PC-3 (cell line): ENCODE results near the gene INPP5K. TPM values are rescaled to one million over a fixed set of nuclear protein-coding genes. Genes with fewer than 3 reads are reported as not detected.
"Not testable (repeated sequence)": the region's sequence is repeated elsewhere in the genome, so short reads cannot be mapped to it uniquely, and the experiment has no call there.

Experiments used
- ATAC-seq: fragments of 200-7000 bp; cut with Tn5 transposase; 2 replicates; pipeline ENCODE4 v1.9.1; 2020; ENCODE audit warnings: mild to moderate bottlenecking, moderate library complexity
- BruUV-seq: library from RNA; stranded (reverse); fragments of 400-500 nt; replicated peaks from 2 replicates; lab custom pipeline; 2021; lab: Mats Ljungman, UMichigan
- CTCF ChIA-PET: fragments of 300-600 bp; sonication (Branson Sonifier 250); formaldehyde crosslinking; loops from one replicate; lab custom pipeline; 2022; ENCODE audit warnings: antibody characterized with exemption; lab: Charles Lee
- POLR2A ChIA-PET: fragments of 300-600 bp; sonication (Branson Sonifier 250); formaldehyde crosslinking; loops from one replicate; lab custom pipeline; 2022; ENCODE audit warnings: antibody characterized with exemption; ENCODE audit not compliant: unreplicated experiment; lab: Charles Lee
- DNase-seq: peaks from one replicate; pipeline ENCODE4 v3.0.0-alpha.2; 2015
- H2AFZ ChIP-seq: fragments of 300-600 bp; sonication (generic); 2 replicates; pipeline ENCODE4 v1.6.0; 2016; ENCODE audit warnings: antibody characterized with exemption, low read length
- H3F3A ChIP-seq: fragments of 300-600 bp; sonication (generic); one replicate; pipeline ENCODE4 v1.6.0; 2017; ENCODE audit warnings: antibody characterized with exemption, low read length, control low read depth, mild to moderate bottlenecking; ENCODE audit not compliant: unreplicated experiment
- H3K27ac ChIP-seq: fragments of 300-600 bp; sonication (generic); 2 replicates; pipeline ENCODE4 v1.5.1; 2016; ENCODE audit warnings: mild to moderate bottlenecking, low read length
- H3K27me3 ChIP-seq: fragments of 300-600 bp; sonication (generic); 2 replicates; pipeline ENCODE4 v1.6.1; 2016; ENCODE audit warnings: low read length, mixed read lengths
- H3K36me3 ChIP-seq: fragments of 300-600 bp; sonication (generic); 2 replicates; pipeline ENCODE4 v1.6.1; 2016; ENCODE audit warnings: low read depth, mixed run types, low read length, mixed read lengths
- H3K4me1 ChIP-seq: fragments of 300-600 bp; sonication (generic); 2 replicates; pipeline ENCODE4 v1.5.1; 2016; ENCODE audit warnings: low read length; ENCODE audit not compliant: insufficient read depth
- H3K4me2 ChIP-seq: fragments of 300-600 bp; sonication (generic); 2 replicates; pipeline ENCODE4 v1.6.0; 2016; ENCODE audit warnings: low read length
- H3K4me3 ChIP-seq: fragments of 300-600 bp; sonication (generic); 2 replicates; pipeline ENCODE4 v1.5.1; 2016; ENCODE audit warnings: mild to moderate bottlenecking, low read length, mixed read lengths
- H3K79me2 ChIP-seq: fragments of 300-600 bp; sonication (generic); 2 replicates; pipeline ENCODE4 v1.6.1; 2017; ENCODE audit warnings: low read length, mixed read lengths
- H3K9ac ChIP-seq: fragments of 300-600 bp; sonication (generic); 2 replicates; pipeline ENCODE4 v1.6.0; 2016; ENCODE audit warnings: mild to moderate bottlenecking, low read length
- H3K9me2 ChIP-seq: fragments of 300-600 bp; sonication (generic); replicated peaks from 2 replicates; pipeline ENCODE4 v1.6.1; 2016; ENCODE audit warnings: mixed run types, low read length, mixed read lengths
- H3K9me3 ChIP-seq: fragments of 300-600 bp; sonication (generic); 2 replicates; pipeline ENCODE4 v1.6.1; 2016; ENCODE audit warnings: low read length, mixed read lengths
- H4K20me1 ChIP-seq: fragments of 300-600 bp; sonication (generic); 2 replicates; pipeline ENCODE4 v1.6.1; 2016; ENCODE audit warnings: low read length, mixed read lengths
- CTCF ChIP-seq: fragments of 300-600 bp; sonication (generic); conservative IDR thresholded peaks from 2 replicates; pipeline ENCODE4 v1.5.1; 2017; ENCODE audit warnings: antibody characterized with exemption, low read depth, mild to moderate bottlenecking, low read length
- EZH2phosphoT487 ChIP-seq: fragments of 300-600 bp; sonication (generic); IDR thresholded peaks from 2 replicates; pipeline ENCODE4 v1.6.1; 2018; ENCODE audit warnings: mild to moderate bottlenecking, antibody characterized with exemption, low read length, borderline replicate concordance
- intact Hi-C: fragments of 100-400 bp; cut with micrococcal nuclease; formaldehyde crosslinking; loops from 2 replicates; pipeline ENCODE4 v1.9.0; 2023
- total RNA-seq: library from RNA; depleted of rRNA; stranded (reverse); fragments of >200 nt; gene quantifications from 2 replicates; pipeline ENCODE4 v1.2.3, GENCODE V29; 2014

INPP5K gene
- total RNA-seq, 1 experiment from 2014 or later, result 52.6 TPM

GRCh38 chr17:1452836-1453235 lies 63.6 kb downstream of the INPP5K start:
- no TSS peak for BruUV-seq
- peaks cover 20% of the 10 kb centered on the region for H4K20me1 ChIP-seq
- no peaks in the 10 kb centered on the region for H3K27me3 ChIP-seq
- ChIA-PET POLR2A (no interaction called here), CTCF (interaction anchor here (0.6 kb wide), 1 partner anchor 8 kb away, joined by 4 read pairs; no protein-coding TSS in a partner anchor)
- no peaks in the 10 kb centered on the region for H3K9me2 ChIP-seq
- no peak overlapping the region for H3K4me2 ChIP-seq
- H3K9me3 ChIP-seq, result no peaks in the 10 kb centered on the region
- no peak overlapping the region for H3K27ac ChIP-seq
- peaks cover 82% of the 10 kb centered on the region for H3K79me2 ChIP-seq
- ATAC-seq (no peak), DNase-seq (no peak)
- TF ChIP-seq CTCF (no peak), EZH2phosphoT487 (no peak)
- no peak overlapping the region for H3K4me3 ChIP-seq
- no peak overlapping the region for H3K9ac ChIP-seq
- peaks cover 5% of the 10 kb centered on the region; the same call in 1 of the 2 replicates for H3K36me3 ChIP-seq
- no peaks in the 10 kb centered on the region for H3F3A ChIP-seq
- no peak overlapping the region for H2AFZ ChIP-seq
- intact Hi-C loops, result loop anchor here (10.0 kb wide), 1 partner anchor 88 kb away; no protein-coding TSS in a partner anchor
- peaks cover 4% of the 10 kb centered on the region; the same call in 1 of the 2 replicates for H3K4me1 ChIP-seq

GRCh38 chr17:1450261-1450660 lies 66.2 kb downstream of the INPP5K start:
- H3K4me2 ChIP-seq, H3K9me3 ChIP-seq, ATAC-seq, H3K4me3 ChIP-seq, DNase-seq, H2AFZ ChIP-seq, H3K9me2 ChIP-seq, POLR2A ChIA-PET, H3K36me3 ChIP-seq, H3K27ac ChIP-seq, H3K27me3 ChIP-seq, H3F3A ChIP-seq, H3K9ac ChIP-seq, BruUV-seq, CTCF ChIA-PET, H3K4me1 ChIP-seq: not testable (repeated sequence)
- Histone ChIP-seq H3K79me2 (peaks cover 100% of the 10 kb centered on the region), H4K20me1 (peaks cover 25% of the 10 kb centered on the region)
- intact Hi-C loops, result loop anchor here (10.0 kb wide), 1 partner anchor 85 kb away; no protein-coding TSS in a partner anchor

- no peak overlapping the region for H3K27ac ChIP-seq
- peak; percentile 18; the same call in 1 of the 2 replicates for ATAC-seq
- peaks cover 5% of the 10 kb centered on the region; the same call in 1 of the 2 replicates for H3K36me3 ChIP-seq
- H3K9me2 ChIP-seq, result no peaks in the 10 kb centered on the region
- H2AFZ ChIP-seq, result no peak overlapping the region
- H3K4me2 ChIP-seq, result no peak overlapping the region
- H3K4me3 ChIP-seq, result no peak overlapping the region
- no peak for TF ChIP-seq CTCF
- ChIA-PET CTCF (no interaction called here), POLR2A (interaction anchor here (0.6 kb wide), 1 partner anchor 60 kb away, joined by 5 read pairs; no protein-coding TSS in a partner anchor)
- H3K27me3 ChIP-seq, result no peaks in the 10 kb centered on the region
- H3F3A ChIP-seq, result no peaks in the 10 kb centered on the region
- H3K9ac ChIP-seq, result no peak overlapping the region
- BruUV-seq, result no TSS peak
- peaks cover 99% of the 10 kb centered on the region for H3K79me2 ChIP-seq
- intact Hi-C loops, result no loop called here
- no peak for DNase-seq
- no peaks in the 10 kb centered on the region for H3K4me1 ChIP-seq
- H4K20me1 ChIP-seq, result peaks cover 18% of the 10 kb centered on the region
- no peaks in the 10 kb centered on the region for H3K9me3 ChIP-seq
Measured at GRCh38 chr17:1449412-1449967, 66.9 kb downstream of the INPP5K start.
